OCI-LY1 (cell line): ENCODE data around the gene MCU.

Experiments used
- H2AFZ ChIP-seq: fragments of 200-600 bp; sonication (generic), shearing (Covaris generic); 2 replicates; pipeline ENCODE4 v1.6.0; 2014; ENCODE audit warnings: antibody characterized with exemption, mild to moderate bottlenecking, low read length
- H3F3A ChIP-seq: fragments of 200-600 bp; sonication (generic), shearing (Covaris generic); 2 replicates; pipeline ENCODE4 v1.6.0; 2014; ENCODE audit warnings: mild to moderate bottlenecking, antibody characterized with exemption, low read length, moderate library complexity; ENCODE audit not compliant: insufficient read depth
- H3K27ac ChIP-seq: fragments of 200-600 bp; sonication (generic); 2 replicates; pipeline ENCODE4 v1.5.1; 2014; ENCODE audit warnings: low read length, mixed run types, mild to moderate bottlenecking, low read depth; ENCODE audit not compliant: poor library complexity, severe bottlenecking
- H3K27me3 ChIP-seq: fragments of 200-600 bp; sonication (generic); 2 replicates; pipeline ENCODE4 v1.6.0; 2014; ENCODE audit warnings: antibody characterized with exemption, mild to moderate bottlenecking, low read length, moderate library complexity; ENCODE audit not compliant: insufficient read depth
- H3K36me3 ChIP-seq: fragments of 200-600 bp; sonication (generic); 2 replicates; pipeline ENCODE4 v1.6.1; 2014; ENCODE audit warnings: mild to moderate bottlenecking, antibody characterized with exemption, low read length, moderate library complexity, mixed read lengths; ENCODE audit not compliant: insufficient read depth
- H3K4me1 ChIP-seq: fragments of 200-600 bp; sonication (generic); 2 replicates; pipeline ENCODE4 v1.5.1; 2014; ENCODE audit warnings: mild to moderate bottlenecking, low read length, moderate library complexity; ENCODE audit not compliant: insufficient read depth, severe bottlenecking
- H3K4me2 ChIP-seq: fragments of 200-600 bp; sonication (generic), shearing (Covaris generic); 2 replicates; pipeline ENCODE4 v1.6.1; 2014; ENCODE audit warnings: low read length
- H3K4me3 ChIP-seq: fragments of 200-600 bp; sonication (generic); 2 replicates; pipeline ENCODE4 v1.5.1; 2014; ENCODE audit warnings: low read length, low read depth, mild to moderate bottlenecking, mixed read lengths; ENCODE audit not compliant: poor library complexity, severe bottlenecking
- H3K79me2 ChIP-seq: fragments of 200-600 bp; shearing (Covaris generic); 2 replicates; pipeline ENCODE4 v1.6.1; 2016; ENCODE audit warnings: mixed run types, low read length, mixed read lengths; ENCODE audit not compliant: insufficient read depth
- H3K9ac ChIP-seq: fragments of 200-600 bp; sonication (generic), shearing (Covaris generic); 2 replicates; pipeline ENCODE4 v1.6.1; 2014; ENCODE audit warnings: mild to moderate bottlenecking, low read length, mixed read lengths
- H3K9me2 ChIP-seq: fragments of 200-600 bp; sonication (generic), shearing (Covaris generic); 2 replicates; pipeline ENCODE4 v1.6.1; 2014; ENCODE audit warnings: low read depth, mild to moderate bottlenecking, low read length, mixed read lengths
- H3K9me3 ChIP-seq: fragments of 200-600 bp; shearing (Covaris generic); 2 replicates; pipeline ENCODE4 v1.6.1; 2014; ENCODE audit warnings: low read length, mixed read lengths
- H4K20me1 ChIP-seq: fragments of 200-600 bp; sonication (generic), shearing (Covaris generic); 2 replicates; pipeline ENCODE4 v1.6.0; 2016; ENCODE audit warnings: mild to moderate bottlenecking, low read length; ENCODE audit not compliant: insufficient read depth
- EZH2 ChIP-seq: fragments of 200-600 bp; sonication (generic), shearing (Covaris generic); IDR thresholded peaks from 2 replicates; pipeline ENCODE4 v1.8.0; 2017; ENCODE audit warnings: borderline replicate concordance, mixed run types, mild to moderate bottlenecking, antibody characterized with exemption, low read length, moderate library complexity, mixed read lengths
- TF ChIP-seq, protein P1 (sequence below): fragments of 200-600 bp; sonication (generic), shearing (Covaris generic); IDR thresholded peaks from 2 replicates; pipeline ENCODE4 v1.5.1; 2017; ENCODE audit warnings: mild to moderate bottlenecking, antibody characterized with exemption, low read length, moderate library complexity, mixed read lengths

The MCU gene

DNA sequence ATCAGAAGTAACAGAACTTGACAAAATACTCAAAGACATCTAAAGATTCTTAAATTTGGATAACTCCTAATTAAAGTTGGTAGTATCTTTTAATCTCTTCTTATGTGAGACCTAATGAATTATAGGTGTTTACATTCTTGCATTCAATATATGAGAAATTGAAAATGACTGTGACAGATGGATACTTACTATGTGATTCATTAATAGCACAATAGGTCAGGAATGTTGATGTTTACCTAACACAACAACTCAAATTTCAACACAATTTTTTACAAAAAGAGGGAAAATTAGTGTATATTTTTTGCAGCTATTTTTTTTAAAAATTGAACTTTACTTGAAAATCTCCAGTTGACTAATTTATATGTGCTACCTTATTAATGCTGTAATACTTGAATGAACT lies 31.7 kb upstream of the MCU start:
- H3K9me2 ChIP-seq, result no peaks in the 10 kb centered on the region
- H3K4me1 ChIP-seq, result no peaks in the 10 kb centered on the region
- H3K4me3 ChIP-seq, result no peak overlapping the region
- no peaks in the 10 kb centered on the region for H3K9me3 ChIP-seq
- no peaks in the 10 kb centered on the region for H3K27me3 ChIP-seq
- H2AFZ ChIP-seq, result no peak overlapping the region
- no peaks in the 10 kb centered on the region for H3K79me2 ChIP-seq
- H3K27ac ChIP-seq, result no peak overlapping the region
- no peaks in the 10 kb centered on the region for H3F3A ChIP-seq
- TF ChIP-seq, protein P1, sequence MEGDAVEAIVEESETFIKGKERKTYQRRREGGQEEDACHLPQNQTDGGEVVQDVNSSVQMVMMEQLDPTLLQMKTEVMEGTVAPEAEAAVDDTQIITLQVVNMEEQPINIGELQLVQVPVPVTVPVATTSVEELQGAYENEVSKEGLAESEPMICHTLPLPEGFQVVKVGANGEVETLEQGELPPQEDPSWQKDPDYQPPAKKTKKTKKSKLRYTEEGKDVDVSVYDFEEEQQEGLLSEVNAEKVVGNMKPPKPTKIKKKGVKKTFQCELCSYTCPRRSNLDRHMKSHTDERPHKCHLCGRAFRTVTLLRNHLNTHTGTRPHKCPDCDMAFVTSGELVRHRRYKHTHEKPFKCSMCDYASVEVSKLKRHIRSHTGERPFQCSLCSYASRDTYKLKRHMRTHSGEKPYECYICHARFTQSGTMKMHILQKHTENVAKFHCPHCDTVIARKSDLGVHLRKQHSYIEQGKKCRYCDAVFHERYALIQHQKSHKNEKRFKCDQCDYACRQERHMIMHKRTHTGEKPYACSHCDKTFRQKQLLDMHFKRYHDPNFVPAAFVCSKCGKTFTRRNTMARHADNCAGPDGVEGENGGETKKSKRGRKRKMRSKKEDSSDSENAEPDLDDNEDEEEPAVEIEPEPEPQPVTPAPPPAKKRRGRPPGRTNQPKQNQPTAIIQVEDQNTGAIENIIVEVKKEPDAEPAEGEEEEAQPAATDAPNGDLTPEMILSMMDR, result no peak
- no peak for TF ChIP-seq EZH2
- H4K20me1 ChIP-seq, result no peaks in the 10 kb centered on the region
- H3K9ac ChIP-seq, result no peak overlapping the region
- no peaks in the 10 kb centered on the region for H3K36me3 ChIP-seq
- H3K4me2 ChIP-seq, result no peak overlapping the region

DNA sequence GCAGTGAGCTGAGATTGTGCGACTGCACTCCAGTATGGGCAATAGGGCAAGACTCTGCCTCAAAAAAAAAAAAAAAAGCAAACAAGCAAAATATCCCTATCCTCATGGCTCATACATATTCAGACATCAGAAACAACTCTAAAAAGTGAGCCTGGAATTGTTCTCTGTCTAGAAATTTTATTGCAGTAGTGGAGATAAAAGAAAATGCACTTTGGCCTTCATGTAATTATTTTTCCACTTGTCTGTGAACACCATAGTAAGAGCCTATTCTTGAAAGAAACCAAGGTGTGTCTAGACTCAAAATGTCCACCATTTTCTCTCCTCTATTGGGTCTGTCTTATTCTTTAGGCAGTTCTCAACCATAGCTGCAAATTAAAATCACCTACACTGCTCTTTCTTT lies 30.5 kb upstream of the MCU start:
- H2AFZ ChIP-seq, result no peak overlapping the region
- H4K20me1 ChIP-seq, result no peaks in the 10 kb centered on the region
- H3K9ac ChIP-seq, result no peak overlapping the region
- no peaks in the 10 kb centered on the region for H3K9me2 ChIP-seq
- H3K27me3 ChIP-seq, result no peaks in the 10 kb centered on the region
- H3F3A ChIP-seq, result no peaks in the 10 kb centered on the region
- H3K4me2 ChIP-seq, result no peak overlapping the region
- no peak for TF ChIP-seq EZH2
- TF ChIP-seq, protein P1, result no peak
- H3K79me2 ChIP-seq, result no peaks in the 10 kb centered on the region
- H3K36me3 ChIP-seq, result no peaks in the 10 kb centered on the region
- no peak overlapping the region for H3K4me3 ChIP-seq
- H3K27ac ChIP-seq, result no peak overlapping the region
- no peaks in the 10 kb centered on the region for H3K9me3 ChIP-seq
- H3K4me1 ChIP-seq, result no peaks in the 10 kb centered on the region

DNA sequence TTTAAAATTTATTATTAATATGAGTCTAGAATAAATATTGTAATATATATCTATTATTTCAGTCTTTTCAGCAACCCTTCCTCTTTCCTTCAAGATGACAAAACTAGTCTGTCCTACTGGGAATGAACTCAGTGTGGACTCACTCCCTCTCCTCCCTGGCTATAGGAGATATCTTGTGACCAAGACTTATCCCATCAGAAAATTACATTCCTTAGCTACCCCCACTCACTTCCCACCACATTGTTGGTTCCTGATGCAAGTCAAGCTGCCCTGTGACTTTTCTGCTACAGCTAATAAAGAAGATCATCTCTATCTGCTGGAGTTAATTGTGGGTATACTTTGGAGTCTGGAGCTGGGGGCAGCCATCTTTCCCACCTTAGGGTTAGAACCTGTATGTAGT lies 28.0 kb upstream of the MCU start:
- H3F3A ChIP-seq, result no peaks in the 10 kb centered on the region
- no peak overlapping the region for H3K27ac ChIP-seq
- no peak overlapping the region for H3K4me2 ChIP-seq
- H3K9ac ChIP-seq, result no peak overlapping the region
- no peaks in the 10 kb centered on the region for H4K20me1 ChIP-seq
- no peaks in the 10 kb centered on the region for H3K4me1 ChIP-seq
- H2AFZ ChIP-seq, result no peak overlapping the region
- H3K4me3 ChIP-seq, result no peak overlapping the region
- no peaks in the 10 kb centered on the region for H3K79me2 ChIP-seq
- H3K9me3 ChIP-seq, result no peaks in the 10 kb centered on the region
- no peaks in the 10 kb centered on the region for H3K36me3 ChIP-seq
- TF ChIP-seq, protein P1, result no peak
- no peaks in the 10 kb centered on the region for H3K27me3 ChIP-seq
- no peaks in the 10 kb centered on the region for H3K9me2 ChIP-seq
